ENCODE results near the gene GPATCH3.

GPATCH3 gene

DNA sequence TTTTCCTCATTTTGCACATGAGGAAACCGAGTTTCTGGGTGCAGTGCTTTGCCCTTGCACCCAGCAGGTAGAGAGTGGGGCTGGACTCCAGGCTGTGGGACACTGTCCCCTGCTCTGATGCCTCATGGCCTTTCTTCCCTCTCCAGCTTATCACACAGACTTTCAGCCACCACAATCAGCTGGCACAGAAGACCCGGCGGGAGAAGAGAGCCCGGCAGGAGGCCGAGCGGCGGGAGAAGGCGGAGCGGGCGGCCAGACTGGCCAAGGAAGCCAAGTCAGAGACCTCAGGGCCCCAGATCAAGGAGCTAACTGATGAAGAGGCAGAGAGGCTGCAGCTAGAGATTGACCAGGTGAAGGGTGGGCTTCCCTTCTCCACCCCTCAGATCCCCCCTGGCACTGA, 41.0 kb upstream of the GPATCH3 start:
- Histone ChIP-seq H3K4me2 (no peak overlapping the region), H4K20me1 (ENCODE audit: insufficient read depth) (no peaks in the 10 kb centered on the region), H3K9ac (no peak overlapping the region), H3K36me3 (ENCODE audit: insufficient read depth) (no peaks in the 10 kb centered on the region), H3K79me2 (ENCODE audit: insufficient read depth, low read depth) (no peaks in the 10 kb centered on the region; the same call in 1 of the 2 replicates), H2AFZ (ENCODE audit: low read depth) (no peak overlapping the region), H3K27ac (no peak overlapping the region), H3K27me3 (ENCODE audit: insufficient read depth, low read depth) (no peaks in the 10 kb centered on the region), H3K4me1 (ENCODE audit: low read depth, poor library complexity, severe bottlenecking) (no peaks in the 10 kb centered on the region), H3K4me3 (IDR thresholded peaks at IDR 0.05; ENCODE audit: insufficient read depth, low read depth, low read length) (no peak overlapping the region)
- no peak for TF ChIP-seq CTCF (conservative IDR thresholded peaks at IDR 0.05; ENCODE audit: low read depth, low read length)

- Histone ChIP-seq H3K4me3 (IDR thresholded peaks at IDR 0.05; ENCODE audit: insufficient read depth, low read depth, low read length) (no peak overlapping the region), H3K79me2 (ENCODE audit: insufficient read depth, low read depth) (no peaks in the 10 kb centered on the region; the same call in 1 of the 2 replicates), H3K4me1 (ENCODE audit: low read depth, poor library complexity, severe bottlenecking) (no peaks in the 10 kb centered on the region), H3K27me3 (ENCODE audit: insufficient read depth, low read depth) (no peaks in the 10 kb centered on the region), H3K27ac (no peak overlapping the region), H3K36me3 (ENCODE audit: insufficient read depth) (no peaks in the 10 kb centered on the region; the same call in 1 of the 2 replicates), H3K4me2 (no peak overlapping the region), H2AFZ (ENCODE audit: low read depth) (no peak overlapping the region), H3K9ac (no peak overlapping the region), H4K20me1 (ENCODE audit: insufficient read depth) (no peaks in the 10 kb centered on the region)
- no peak for TF ChIP-seq CTCF (conservative IDR thresholded peaks at IDR 0.05; ENCODE audit: low read depth, low read length)
Observed at GRCh38 chr1:26938659-26939025, 38.4 kb upstream of the GPATCH3 start.

- no peak overlapping the region for H3K4me2 ChIP-seq
- no peaks in the 10 kb centered on the region for H3K4me1 ChIP-seq (ENCODE audit: low read depth, poor library complexity, severe bottlenecking)
- no peaks in the 10 kb centered on the region for H4K20me1 ChIP-seq (ENCODE audit: insufficient read depth)
- H2AFZ ChIP-seq (ENCODE audit: low read depth) = no peak overlapping the region
- no peaks in the 10 kb centered on the region; the same call in 1 of the 2 replicates for H3K36me3 ChIP-seq (ENCODE audit: insufficient read depth)
- H3K4me3 ChIP-seq (IDR thresholded peaks at IDR 0.05; ENCODE audit: insufficient read depth, low read depth, low read length) = no peak overlapping the region
- no peaks in the 10 kb centered on the region; the same call in 1 of the 2 replicates for H3K79me2 ChIP-seq (ENCODE audit: insufficient read depth, low read depth)
- no peak overlapping the region for H3K9ac ChIP-seq
- H3K27me3 ChIP-seq (ENCODE audit: insufficient read depth, low read depth) = no peaks in the 10 kb centered on the region
- TF ChIP-seq CTCF (conservative IDR thresholded peaks at IDR 0.05; ENCODE audit: low read depth, low read length) = no peak
- no peak overlapping the region for H3K27ac ChIP-seq
Observed at GRCh38 chr1:26938004-26938658, 37.9 kb upstream of the GPATCH3 start.

DNA sequence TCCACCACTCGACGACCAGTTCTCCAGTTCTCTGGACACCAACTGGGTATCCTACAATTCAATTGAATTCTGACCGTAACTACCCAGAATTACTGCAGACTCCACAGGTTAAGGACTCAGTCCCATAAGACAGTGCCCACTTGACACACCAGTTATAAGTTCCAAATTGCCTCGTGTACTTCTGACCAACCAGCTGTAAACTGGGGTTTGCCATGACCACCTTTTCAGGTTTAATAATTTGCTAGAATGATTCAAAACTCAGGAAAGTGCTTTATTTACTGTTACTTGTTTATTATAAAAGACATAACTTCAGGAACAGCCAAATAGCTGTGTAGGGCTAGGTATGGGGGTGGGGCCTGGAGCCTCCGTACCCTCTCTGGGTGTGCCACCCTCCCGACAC, 36.6 kb upstream of the GPATCH3 start:
- Histone ChIP-seq H2AFZ (ENCODE audit: low read depth) (no peak overlapping the region), H3K4me2 (no peak overlapping the region), H3K27ac (no peak overlapping the region), H4K20me1 (ENCODE audit: insufficient read depth) (no peaks in the 10 kb centered on the region), H3K9ac (no peak overlapping the region), H3K79me2 (ENCODE audit: insufficient read depth, low read depth) (peaks cover 5% of the 10 kb centered on the region; the same call in 1 of the 2 replicates), H3K36me3 (ENCODE audit: insufficient read depth) (no peaks in the 10 kb centered on the region; the same call in 1 of the 2 replicates), H3K27me3 (ENCODE audit: insufficient read depth, low read depth) (no peaks in the 10 kb centered on the region), H3K4me3 (IDR thresholded peaks at IDR 0.05; ENCODE audit: insufficient read depth, low read depth, low read length) (no peak overlapping the region), H3K4me1 (ENCODE audit: low read depth, poor library complexity, severe bottlenecking) (no peaks in the 10 kb centered on the region)
- no peak for TF ChIP-seq CTCF (conservative IDR thresholded peaks at IDR 0.05; ENCODE audit: low read depth, low read length)

Measured in KMS-11 (cell line).